Middle frontal gyrus (tissue), 1 donor: ENCODE results near the gene CAMKMT.

Experiments
- DNase-seq: peaks from one replicate; pipeline ENCODE4 v3.0.0-alpha.2; 2015; ENCODE audit warnings: low spot score; ENCODE audit errors: extremely low spot score

Gene CAMKMT

GRCh38 chr2:44548221-44549098, 186.7 kb downstream of the CAMKMT start:
- DNase-seq = no peak

DNA sequence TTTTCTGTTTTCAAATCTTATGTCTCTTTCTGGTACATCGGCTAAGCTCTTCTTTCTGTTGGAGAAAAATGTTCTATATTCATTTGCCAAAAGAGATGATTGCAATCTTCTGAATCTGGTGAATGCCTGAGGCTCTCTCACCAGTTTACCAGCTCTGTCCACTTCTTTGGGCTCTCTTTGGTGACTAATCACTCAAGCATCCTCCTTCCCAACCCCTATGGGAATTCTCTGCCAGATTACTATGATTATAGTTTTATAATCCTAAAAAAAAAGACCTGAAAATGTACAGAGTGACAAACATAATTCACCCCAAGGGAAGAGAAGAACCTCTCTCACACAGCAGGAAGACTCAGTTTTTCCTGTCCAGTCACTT, 187.3 kb downstream of the CAMKMT start:
- DNase-seq = no peak

- no peak for DNase-seq
Measured at GRCh38 chr2:44549856-44550255, 188.1 kb downstream of the CAMKMT start.

DNA sequence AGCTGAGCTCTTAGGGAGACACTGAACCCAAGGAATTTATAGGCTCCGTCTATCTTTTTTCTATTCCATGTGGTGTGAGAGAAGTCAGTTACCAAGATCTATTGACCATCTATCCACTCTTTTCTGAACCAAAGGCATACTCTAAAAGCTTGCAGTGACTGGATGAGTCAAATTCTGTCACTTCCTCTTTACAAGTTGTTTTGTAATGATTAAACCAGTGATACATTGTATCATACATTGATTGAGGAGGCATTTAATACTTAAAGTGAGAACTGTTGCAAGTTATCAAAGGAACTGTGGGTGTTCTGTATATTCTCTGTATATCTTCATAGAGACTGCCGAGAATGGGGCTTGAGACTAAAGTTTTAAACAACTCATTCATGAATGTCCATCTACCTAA, 188.8 kb downstream of the CAMKMT start:
- no peak for DNase-seq

GRCh38 chr2:44551497-44551896, 189.8 kb downstream of the CAMKMT start:
- no peak for DNase-seq

- DNase-seq = no peak
Measured at GRCh38 chr2:44553456-44553855, 191.7 kb downstream of the CAMKMT start.

- DNase-seq = no peak
Measured at GRCh38 chr2:44555700-44556099, 194.0 kb downstream of the CAMKMT start.

- DNase-seq = no peak
Measured at GRCh38 chr2:44559108-44559507, 197.4 kb downstream of the CAMKMT start.

DNA sequence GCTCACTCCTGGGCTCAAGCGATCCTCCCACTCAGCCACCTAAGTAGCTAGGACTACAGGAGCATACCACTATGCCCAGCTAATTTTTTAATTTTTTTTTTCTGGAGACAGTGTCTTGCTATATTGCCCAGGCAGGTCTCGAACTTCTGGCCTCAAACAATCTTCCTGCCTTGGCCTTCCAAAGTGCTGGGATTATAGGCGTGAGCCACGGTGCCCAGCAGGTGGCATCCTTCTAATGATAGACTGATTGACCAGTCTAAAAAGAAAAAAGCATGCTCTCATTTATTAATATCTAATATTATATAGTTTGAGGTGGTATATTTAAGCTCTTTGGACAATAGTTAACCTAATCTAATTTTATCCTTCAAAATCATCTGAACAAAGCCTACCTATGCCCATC, 198.6 kb downstream of the CAMKMT start:
- no peak for DNase-seq

DNA sequence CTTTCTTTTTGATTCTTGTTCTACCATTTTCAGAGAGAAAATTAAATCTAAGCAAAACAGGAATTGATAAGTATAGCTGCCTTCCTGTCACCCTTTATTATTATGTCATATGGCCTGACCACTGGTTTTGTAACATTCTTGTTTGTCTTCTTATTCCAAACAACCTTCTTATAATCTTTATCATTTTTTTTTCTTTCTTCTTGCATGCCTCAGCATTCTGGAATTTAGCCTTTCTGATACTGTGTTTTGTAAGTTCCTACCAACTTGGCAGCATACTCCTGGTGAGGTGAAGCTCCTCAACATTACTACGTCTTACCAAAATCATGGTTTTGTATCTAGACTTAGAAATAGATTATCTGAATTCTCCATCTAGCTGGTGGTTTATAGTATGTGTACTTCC, 199.2 kb downstream of the CAMKMT start:
- no peak for DNase-seq

GRCh38 chr2:44562737-44563136, 201.0 kb downstream of the CAMKMT start:
- DNase-seq = no peak

DNA sequence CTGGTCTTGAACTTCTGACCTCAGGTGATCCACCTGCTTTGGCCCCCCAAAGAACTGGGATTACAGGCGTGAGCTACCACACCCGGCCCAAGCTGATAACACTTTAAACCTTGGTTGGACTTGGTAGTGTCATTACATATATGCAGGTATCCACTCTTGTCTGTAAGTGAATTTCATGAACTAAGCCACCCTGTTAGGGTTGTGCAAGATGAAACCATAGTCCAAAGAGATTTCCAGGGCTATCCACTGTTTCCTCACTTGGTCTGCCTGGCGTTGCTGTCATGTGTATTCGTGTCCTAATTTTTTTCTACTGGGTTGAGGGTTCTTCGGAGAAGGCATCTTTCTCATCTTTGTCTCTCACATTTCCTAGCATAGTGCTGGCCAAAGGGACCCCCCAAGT, 203.0 kb downstream of the CAMKMT start:
- DNase-seq = no peak

- no peak for DNase-seq
Measured at GRCh38 chr2:44566059-44566458, 204.3 kb downstream of the CAMKMT start.

- DNase-seq = no peak
Measured at GRCh38 chr2:44569491-44569890, 207.7 kb downstream of the CAMKMT start.

GRCh38 chr2:44570271-44570670, 208.5 kb downstream of the CAMKMT start:
- no peak for DNase-seq

DNA sequence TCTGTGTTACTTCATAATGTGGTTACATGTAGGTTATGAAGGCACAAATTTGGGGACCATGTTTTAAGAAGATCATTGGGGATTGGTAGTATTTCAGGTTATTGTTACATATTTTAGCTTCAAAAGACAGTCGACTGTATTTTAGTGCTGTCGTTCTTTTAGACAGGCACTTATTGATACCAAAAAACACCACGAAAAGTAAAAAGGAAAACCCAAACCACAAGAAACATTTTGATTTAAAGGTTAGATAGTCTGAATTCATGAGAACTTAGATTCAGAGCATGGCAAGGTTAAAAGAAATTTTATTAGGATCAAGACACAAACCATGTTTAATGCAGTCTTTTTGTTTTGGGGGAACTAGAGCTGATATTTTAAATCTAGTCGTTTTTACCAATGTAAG, 209.0 kb downstream of the CAMKMT start:
- no peak for DNase-seq

- DNase-seq = no peak
Measured at GRCh38 chr2:44572196-44572900, 210.6 kb downstream of the CAMKMT start.

DNA sequence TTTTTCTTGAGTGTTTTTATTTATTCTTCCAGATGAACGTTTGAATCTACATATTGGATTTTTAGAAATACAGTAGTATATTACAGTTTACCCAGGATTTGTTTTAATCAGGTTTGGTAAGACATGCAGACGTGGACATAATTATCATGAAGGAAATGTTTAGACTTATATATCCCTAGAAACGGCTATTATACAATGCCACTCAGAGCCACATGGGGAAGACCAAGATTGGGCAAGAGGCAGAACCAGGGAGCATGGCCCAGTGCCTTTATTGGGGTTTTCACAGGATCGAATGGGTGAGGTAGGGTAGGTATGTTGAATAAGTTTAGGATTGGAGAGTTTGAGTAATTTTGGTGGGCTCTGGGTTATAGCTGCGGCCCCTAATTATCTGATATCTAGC, 212.2 kb downstream of the CAMKMT start:
- DNase-seq = no peak

- no peak for DNase-seq
Measured at GRCh38 chr2:44578471-44579093, 216.8 kb downstream of the CAMKMT start.

GRCh38 chr2:44579115-44579836, 217.5 kb downstream of the CAMKMT start:
- DNase-seq = no peak

DNA sequence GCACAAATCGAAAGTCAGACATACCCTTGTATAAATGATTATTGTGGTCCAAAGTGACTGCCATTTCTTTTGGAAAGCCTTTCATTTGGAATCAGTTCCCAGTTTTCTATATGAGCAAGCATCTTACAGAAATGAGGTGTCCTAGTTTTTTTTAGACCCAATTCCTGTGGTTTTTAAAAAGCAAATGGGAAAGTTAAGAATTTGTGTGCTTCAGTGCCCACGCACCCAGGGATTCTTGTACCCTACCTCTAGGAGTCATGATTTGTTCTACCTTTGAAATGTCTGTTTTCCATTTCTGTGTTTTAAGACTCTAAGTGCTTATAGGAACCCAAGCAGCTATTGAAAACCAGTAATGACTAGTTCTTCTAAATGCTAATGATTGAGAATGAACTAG, 218.1 kb downstream of the CAMKMT start:
- no peak for DNase-seq
